ENCODE results near the gene HTR1A.

DNA sequence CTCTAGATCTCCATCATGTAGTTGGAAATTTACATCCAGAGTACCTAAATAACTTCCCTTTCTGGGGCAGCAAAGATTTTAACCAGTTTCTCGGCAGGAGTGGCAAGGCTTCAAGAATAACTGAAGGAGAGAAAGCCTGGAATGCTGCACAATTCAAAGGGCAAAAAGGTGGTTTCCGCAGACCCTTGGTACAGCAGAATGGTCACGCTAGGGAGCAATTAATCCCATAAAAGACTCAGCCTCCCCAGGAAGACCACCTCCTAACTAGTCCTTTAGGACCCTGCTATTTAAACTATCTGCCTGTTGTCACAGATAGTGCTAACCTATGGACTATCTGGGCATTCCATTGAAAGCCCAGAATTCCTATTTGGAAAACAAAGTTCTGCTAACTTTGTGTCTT lies 3.6 kb downstream of the HTR1A start:
- TF ChIP-seq POLR2A (IDR thresholded peaks at IDR 0.05): no peak
- TF ChIP-seq, protein P1, sequence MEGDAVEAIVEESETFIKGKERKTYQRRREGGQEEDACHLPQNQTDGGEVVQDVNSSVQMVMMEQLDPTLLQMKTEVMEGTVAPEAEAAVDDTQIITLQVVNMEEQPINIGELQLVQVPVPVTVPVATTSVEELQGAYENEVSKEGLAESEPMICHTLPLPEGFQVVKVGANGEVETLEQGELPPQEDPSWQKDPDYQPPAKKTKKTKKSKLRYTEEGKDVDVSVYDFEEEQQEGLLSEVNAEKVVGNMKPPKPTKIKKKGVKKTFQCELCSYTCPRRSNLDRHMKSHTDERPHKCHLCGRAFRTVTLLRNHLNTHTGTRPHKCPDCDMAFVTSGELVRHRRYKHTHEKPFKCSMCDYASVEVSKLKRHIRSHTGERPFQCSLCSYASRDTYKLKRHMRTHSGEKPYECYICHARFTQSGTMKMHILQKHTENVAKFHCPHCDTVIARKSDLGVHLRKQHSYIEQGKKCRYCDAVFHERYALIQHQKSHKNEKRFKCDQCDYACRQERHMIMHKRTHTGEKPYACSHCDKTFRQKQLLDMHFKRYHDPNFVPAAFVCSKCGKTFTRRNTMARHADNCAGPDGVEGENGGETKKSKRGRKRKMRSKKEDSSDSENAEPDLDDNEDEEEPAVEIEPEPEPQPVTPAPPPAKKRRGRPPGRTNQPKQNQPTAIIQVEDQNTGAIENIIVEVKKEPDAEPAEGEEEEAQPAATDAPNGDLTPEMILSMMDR (IDR thresholded peaks at IDR 0.05): no peak
